ENCODE results near the gene ARHGEF33. TPM values are rescaled to one million over a fixed set of nuclear protein-coding genes. Genes with fewer than 3 reads are reported as not detected.

The ARHGEF33 gene
- polyA plus RNA-seq: not detected

DNA sequence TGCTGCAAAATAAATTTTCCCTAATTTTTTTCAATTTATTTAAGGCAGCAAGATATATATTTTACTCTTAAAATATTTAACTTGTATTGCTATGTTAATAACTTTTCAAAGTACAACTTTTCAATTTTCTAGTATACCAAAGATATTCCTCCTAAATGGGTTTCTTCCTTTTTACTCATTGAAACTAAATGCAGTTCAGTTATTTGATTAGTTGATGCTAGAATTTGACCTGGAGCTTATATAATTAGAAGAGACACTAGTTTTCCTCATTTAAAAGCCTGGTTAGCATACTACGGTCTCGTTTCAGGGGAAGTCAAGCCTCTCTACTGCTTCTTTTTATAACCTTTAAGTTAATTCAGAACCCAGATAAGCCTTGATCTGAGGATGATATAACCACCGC, at the start of gene ARHGEF33:
Gene ARHGEF33 (plus strand): TSS at position 301 of the 400 bp plus-strand sequence. CDS start 29,573 bp downstream, outside the sequence.
- Mint-ChIP-seq H3K4me1 (no peaks in the 10 kb centered on the region), H3K4me3 (no peak within 1 kb of the TSS), H3K27ac (no peak within 1 kb of the TSS), H3K36me3 (peaks cover 0 to 7% (median 4%) of the 10 kb centered on the region in 3 donors), H3K27me3 (ENCODE audit: low read depth in 3 of 3) (peaks cover 0 to 4% (median 1%) of the 10 kb centered on the region in 3 donors), H3K9me3 (no peaks in the 10 kb centered on the region)
- no peak for DNase-seq

GRCh38 chr2:38850045-38850444, 39.6 kb upstream of the ARHGEF33 start:
- Mint-ChIP-seq H3K27me3 (ENCODE audit: low read depth in 3 of 3) (peaks cover 0 to 1% (median 0%) of the 10 kb centered on the region in 3 donors), H3K36me3 (peaks cover 41 to 67% (median 48%) of the 10 kb centered on the region in 3 donors), H3K4me3 (no peak overlapping the region), H3K27ac (no peak overlapping the region), H3K4me1 (no peaks in the 10 kb centered on the region), H3K9me3 (no peaks in the 10 kb centered on the region)
- DNase-seq: no peak

GRCh38 chr2:38856165-38856564, 33.5 kb upstream of the ARHGEF33 start:
- Mint-ChIP-seq H3K4me1 (no peaks in the 10 kb centered on the region), H3K27ac (no peak overlapping the region), H3K27me3 (ENCODE audit: low read depth in 3 of 3) (peaks cover 0 to 3% (median 0%) of the 10 kb centered on the region in 3 donors), H3K9me3 (no peaks in the 10 kb centered on the region), H3K36me3 (peaks cover 36 to 60% (median 51%) of the 10 kb centered on the region in 3 donors), H3K4me3 (no peak overlapping the region)
- no peak for DNase-seq

DNA sequence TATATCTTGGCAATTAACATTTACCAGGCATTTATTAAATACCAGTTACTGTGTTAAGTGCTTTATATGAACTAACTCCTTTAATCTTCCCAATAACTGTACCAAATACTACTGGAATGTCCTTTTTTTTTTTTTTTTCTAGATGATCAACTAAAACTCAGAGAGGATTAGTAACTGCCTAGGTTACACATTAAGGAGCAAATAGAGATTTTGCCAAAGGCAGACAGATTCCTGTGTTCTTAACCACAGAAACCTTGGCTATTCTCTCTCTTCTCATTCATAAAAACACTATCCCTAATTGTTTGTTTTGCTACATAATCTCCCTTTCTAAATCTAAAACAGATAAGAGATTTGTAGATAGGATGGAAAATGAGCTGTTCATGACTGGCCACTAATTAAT, 27.2 kb upstream of the ARHGEF33 start:
- H3K36me3 Mint-ChIP-seq: peaks cover 22 to 48% (median 45%) of the 10 kb centered on the region in 3 donors

GRCh38 chr2:38863061-38863695, 26.5 kb upstream of the ARHGEF33 start:
- Mint-ChIP-seq H3K9me3 (no peaks in the 10 kb centered on the region), H3K4me1 (no peaks in the 10 kb centered on the region), H3K36me3 (peaks cover 26 to 49% (median 47%) of the 10 kb centered on the region in 3 donors)

More for the DNA sequence above, 27.2 kb upstream of the ARHGEF33 start:
- Mint-ChIP-seq H3K4me1 (no peaks in the 10 kb centered on the region), H3K4me3 (no peak overlapping the region), H3K27me3 (ENCODE audit: low read depth in 3 of 3) (peaks cover 0 to 2% (median 0%) of the 10 kb centered on the region in 3 donors), H3K9me3 (no peaks in the 10 kb centered on the region), H3K27ac (no peak overlapping the region)
- DNase-seq: no peak

DNA sequence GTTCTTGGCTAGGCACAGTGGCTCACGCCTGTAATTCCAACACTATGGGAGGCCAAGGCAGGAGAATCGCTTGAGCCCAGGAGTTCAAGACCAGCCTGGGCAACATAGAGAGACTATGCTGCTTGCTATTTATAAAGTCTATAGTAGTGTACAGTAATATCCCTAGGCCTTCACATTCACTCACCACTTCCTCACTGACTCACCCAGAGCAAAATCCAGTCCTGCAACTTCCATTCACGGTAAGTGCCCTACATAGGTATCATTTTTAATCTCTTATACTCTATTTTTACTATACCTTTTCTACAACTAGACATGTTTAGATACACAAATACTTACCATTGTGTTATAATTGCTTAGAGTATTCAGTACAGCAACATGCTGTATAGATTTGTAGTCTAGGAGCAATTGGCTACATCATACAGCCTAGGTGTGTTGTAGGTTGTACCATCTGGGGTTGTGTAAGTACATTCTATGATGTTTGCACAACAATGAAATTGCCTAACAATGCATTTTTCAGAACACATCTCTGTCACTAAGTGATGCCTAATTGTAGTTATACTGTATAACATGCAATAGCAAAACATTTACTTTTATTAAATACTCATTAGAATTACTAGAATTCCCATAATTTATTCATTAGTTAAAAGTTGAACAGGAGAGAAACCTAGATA, 22.8 kb upstream of the ARHGEF33 start:
- H3K9me3 Mint-ChIP-seq: peaks cover 0 to 12% (median 5%) of the 10 kb centered on the region in 6 donors
- no peaks in the 10 kb centered on the region for H3K27me3 Mint-ChIP-seq (ENCODE audit: low read depth in 3 of 3)
- no peak overlapping the region for H3K27ac Mint-ChIP-seq
- H3K4me3 Mint-ChIP-seq: no peak overlapping the region
- no peak for DNase-seq
- H3K36me3 Mint-ChIP-seq: peaks cover 27 to 39% (median 38%) of the 10 kb centered on the region in 3 donors
- no peaks in the 10 kb centered on the region for H3K4me1 Mint-ChIP-seq

More at GRCh38 chr2:38863061-38863695, 26.5 kb upstream of the ARHGEF33 start:
- H3K27ac Mint-ChIP-seq: no peak overlapping the region
- DNase-seq: no peak
- no peak overlapping the region for H3K4me3 Mint-ChIP-seq
- H3K27me3 Mint-ChIP-seq (ENCODE audit: low read depth in 3 of 3): peaks cover 0 to 2% (median 0%) of the 10 kb centered on the region in 3 donors

DNA sequence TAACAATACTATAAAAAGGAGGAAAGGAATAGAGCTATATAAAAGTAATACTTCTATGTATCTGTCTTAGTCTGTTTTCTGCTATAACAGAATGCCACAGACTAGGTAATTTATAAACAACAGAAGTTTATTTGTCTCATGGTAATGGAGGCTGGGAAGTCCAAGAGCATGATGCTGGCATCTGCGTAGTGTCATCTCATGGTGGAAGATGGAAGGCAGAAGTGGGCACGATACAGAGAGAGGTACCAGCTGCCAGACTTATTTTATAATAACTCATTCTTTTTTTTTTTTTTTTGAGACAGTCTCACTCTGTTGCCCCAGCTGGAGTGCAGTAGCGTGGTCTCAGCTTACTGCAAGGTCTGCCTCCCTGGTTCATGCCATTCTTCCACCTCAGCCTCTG, 18.2 kb upstream of the ARHGEF33 start:
- H3K9me3 Mint-ChIP-seq: peaks cover 0 to 12% (median 5%) of the 10 kb centered on the region in 6 donors
- peaks cover 3 to 6% (median 4%) of the 10 kb centered on the region in 3 donors for H3K27me3 Mint-ChIP-seq (ENCODE audit: low read depth in 3 of 3)
- no peak overlapping the region for H3K27ac Mint-ChIP-seq
- DNase-seq: no peak
- peaks cover 22 to 27% of the 10 kb centered on the region in 2 donors for H3K4me1 Mint-ChIP-seq
- peaks cover 25 to 28% (median 25%) of the 10 kb centered on the region in 3 donors for H3K36me3 Mint-ChIP-seq
- H3K4me3 Mint-ChIP-seq: no peak overlapping the region

- DNase-seq: no peak
- Mint-ChIP-seq H3K4me1 (peaks cover 24 to 30% of the 10 kb centered on the region in 2 donors), H3K4me3 (peak overlapping the region in 3 of 5 donors; percentile 11 to 99 (median 27)), H3K36me3 (peaks cover 18 to 20% (median 18%) of the 10 kb centered on the region in 3 donors), H3K9me3 (peaks cover 0 to 12% (median 5%) of the 10 kb centered on the region in 6 donors), H3K27me3 (ENCODE audit: low read depth in 3 of 3) (peaks cover 3 to 8% (median 6%) of the 10 kb centered on the region in 3 donors), H3K27ac (no peak overlapping the region)
Measured at GRCh38 chr2:38873763-38874162, 15.9 kb upstream of the ARHGEF33 start.

DNA sequence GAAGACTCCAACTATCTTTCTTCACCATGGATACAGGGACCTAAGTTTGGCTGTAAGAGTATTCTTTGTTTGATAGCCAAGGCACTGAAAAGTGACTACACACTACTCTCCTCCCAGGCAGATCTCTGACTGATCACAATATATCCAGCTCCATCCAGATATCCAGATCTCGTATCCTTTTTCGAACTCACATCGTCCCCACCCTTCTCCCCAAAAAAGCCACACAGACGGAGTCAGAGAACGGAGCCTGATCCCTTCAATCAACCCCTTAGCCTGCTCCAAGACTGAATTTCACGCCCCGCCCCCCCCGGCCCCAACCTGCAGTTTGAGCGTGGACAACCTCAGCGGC, 14.5 kb upstream of the ARHGEF33 start:
- no peak for DNase-seq
- Mint-ChIP-seq H3K9me3 (peaks cover 0 to 2% (median 2%) of the 10 kb centered on the region in 6 donors), H3K4me3 (peak overlapping the region; percentile 95 to 99 (median 99)), H3K4me1 (peaks cover 24 to 30% of the 10 kb centered on the region in 2 donors), H3K36me3 (peaks cover 5 to 7% (median 6%) of the 10 kb centered on the region in 3 donors), H3K27ac (peak overlapping the region; percentile 82 to 98 (median 95)), H3K27me3 (ENCODE audit: low read depth in 3 of 3) (peaks cover 3 to 8% (median 6%) of the 10 kb centered on the region in 3 donors)

- H3K27me3 Mint-ChIP-seq (ENCODE audit: low read depth in 3 of 3): peaks cover 3 to 8% (median 6%) of the 10 kb centered on the region in 3 donors
- peak; percentile 80 to 83 (median 80) for DNase-seq
- peaks cover 4 to 5% (median 4%) of the 10 kb centered on the region in 3 donors for H3K36me3 Mint-ChIP-seq
- H3K27ac Mint-ChIP-seq: peak within 1 kb of the TSS; percentile 82 to 98 (median 95)
- no peaks in the 10 kb centered on the region for H3K9me3 Mint-ChIP-seq
- peak within 1 kb of the TSS; percentile 95 to 99 (median 99) for H3K4me3 Mint-ChIP-seq
- H3K4me1 Mint-ChIP-seq: peaks cover 24 to 30% of the 10 kb centered on the region in 2 donors
Measured at GRCh38 chr2:38875576-38876367, 13.9 kb upstream of the ARHGEF33 start, which contains the start of the genes DHX57 and MORN2. TSS of gene DHX57 (minus strand) at chr2:38875934. CDS start at chr2:38868405, 7,529 bp downstream. TSS of gene MORN2 (plus strand) at chr2:38875976.

DNA sequence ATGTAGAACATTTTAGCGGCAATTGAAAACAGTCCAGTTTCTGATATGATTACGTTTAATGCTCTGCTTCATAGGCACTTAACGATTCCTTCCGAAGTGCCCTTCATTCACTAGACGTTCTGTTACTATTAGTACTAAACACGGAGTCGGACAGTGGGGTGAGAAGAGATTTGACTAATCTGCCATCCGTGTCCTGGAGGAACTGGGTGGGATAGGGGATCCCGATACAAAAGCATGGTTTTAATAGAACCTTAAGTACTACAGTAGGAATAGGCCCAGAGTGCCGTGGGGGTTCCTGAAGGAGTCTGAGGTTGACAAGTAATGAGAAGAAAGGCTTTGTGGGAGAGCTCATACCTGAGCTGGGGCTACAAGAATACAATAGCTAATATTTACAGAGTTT, 13.3 kb upstream of the ARHGEF33 start:
- peaks cover 3 to 5% (median 4%) of the 10 kb centered on the region in 3 donors for H3K36me3 Mint-ChIP-seq
- H3K27ac Mint-ChIP-seq: peak overlapping the region; percentile 82 to 98 (median 95)
- peaks cover 24 to 30% of the 10 kb centered on the region in 2 donors for H3K4me1 Mint-ChIP-seq
- H3K27me3 Mint-ChIP-seq (ENCODE audit: low read depth in 3 of 3): peaks cover 3 to 8% (median 6%) of the 10 kb centered on the region in 3 donors
- H3K9me3 Mint-ChIP-seq: no peaks in the 10 kb centered on the region
- peak overlapping the region; percentile 95 to 99 (median 99) for H3K4me3 Mint-ChIP-seq
- no peak for DNase-seq

DNA sequence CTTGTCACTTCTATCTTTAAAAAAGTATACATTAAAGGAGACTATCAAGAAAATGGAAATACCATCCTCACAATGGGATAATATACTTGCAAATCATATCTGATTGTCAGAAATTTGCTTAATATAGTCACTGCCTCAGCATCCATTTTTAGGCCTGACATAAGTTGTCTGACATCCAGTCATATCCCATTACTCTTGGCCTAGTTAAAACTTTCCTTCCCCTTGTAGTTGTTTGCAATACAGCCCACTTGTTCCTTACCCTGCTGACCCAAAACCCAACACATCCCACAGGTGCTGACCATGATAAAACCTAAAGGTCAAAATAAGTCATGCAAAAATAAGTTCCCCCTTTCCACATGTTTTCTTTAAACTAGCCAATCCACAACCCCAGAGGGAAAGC, 3.6 kb upstream of the ARHGEF33 start:
- Mint-ChIP-seq H3K9me3 (no peaks in the 10 kb centered on the region), H3K4me1 (no peaks in the 10 kb centered on the region), H3K4me3 (no peak overlapping the region), H3K36me3 (peaks cover 0 to 12% (median 4%) of the 10 kb centered on the region in 3 donors), H3K27ac (no peak overlapping the region), H3K27me3 (ENCODE audit: low read depth in 3 of 3) (peaks cover 0 to 1% (median 0%) of the 10 kb centered on the region in 3 donors)
- DNase-seq: no peak

DNA sequence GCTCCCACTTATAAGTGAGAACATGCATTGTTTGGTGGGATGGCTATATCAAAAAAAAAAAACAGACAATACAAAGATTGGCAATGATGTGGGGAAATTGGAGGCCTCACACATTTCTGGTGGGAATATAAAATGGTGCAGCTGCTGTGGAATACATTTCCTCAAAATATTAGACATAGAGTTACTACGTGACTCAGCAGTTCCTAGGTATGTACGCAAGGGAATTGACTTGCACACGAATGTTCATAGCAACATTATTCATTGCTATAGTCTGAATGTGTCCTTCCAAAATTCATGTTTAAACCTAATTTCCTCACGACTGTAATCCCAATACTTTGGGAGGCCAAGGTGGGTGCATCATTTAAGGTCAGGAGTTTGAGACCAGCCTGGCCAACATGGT, 2.3 kb upstream of the ARHGEF33 start:
- peaks cover 0 to 9% (median 4%) of the 10 kb centered on the region in 3 donors for H3K36me3 Mint-ChIP-seq
- no peak overlapping the region for H3K4me3 Mint-ChIP-seq
- H3K4me1 Mint-ChIP-seq: no peaks in the 10 kb centered on the region
- DNase-seq: no peak
- no peak overlapping the region for H3K27ac Mint-ChIP-seq
- peaks cover 0 to 2% (median 1%) of the 10 kb centered on the region in 3 donors for H3K27me3 Mint-ChIP-seq (ENCODE audit: low read depth in 3 of 3)
- no peaks in the 10 kb centered on the region for H3K9me3 Mint-ChIP-seq
